Body of pancreas (tissue), 4 donors: Measurements from ENCODE around the gene LRRC61.
"Not testable (repeated sequence)": the region's sequence is repeated elsewhere in the genome, so short reads cannot be mapped to it uniquely, and the experiment has no call there.

Experiments
- CTCF ChIP-seq, 7 experiments: fragments of 450-650 bp in 4 of 7; fragments of 200-600 bp in 3 of 7; sonication (generic) in 3 of 7; IDR thresholded peaks; one replicate each; pipeline ENCODE4 v1.5.1; 2016 to 2019; ENCODE audit warnings: antibody characterized with exemption in 7 of 7
- POLR2A ChIP-seq, 3 donors: fragments of 450-650 bp; IDR thresholded peaks; one replicate each; pipeline ENCODE4 v1.6.1; 2016; ENCODE audit warnings: antibody characterized with exemption in 3 of 3, mild to moderate bottlenecking in 2 of 3

GRCh38 chr7:150283111-150283510 lies 40.0 kb upstream of the LRRC61 start:
- TF ChIP-seq CTCF, POLR2A (IDR thresholded peaks at IDR 0.05): not testable (repeated sequence)
